Smooth muscle cell (in vitro differentiated cells): ENCODE measurements around the gene KRTAP4-7. TPM values are rescaled to one million over a fixed set of nuclear protein-coding genes. Genes with fewer than 3 reads are reported as not detected.
A peak's percentile ranks its signal among the peaks of the same experiment; 100 is the strongest.
"Not testable (repeated sequence)": the region's sequence is repeated elsewhere in the genome, so short reads cannot be mapped to it uniquely, and the experiment has no call there.

Experiments
- DNase-seq: peaks from one replicate; lab custom pipeline; 2025; ENCODE audit not compliant: unreplicated experiment; lab: John Stamatoyannopoulos, UW
- H2AFZ ChIP-seq: fragments of 200-600 bp; sonication (generic); 2 replicates; pipeline ENCODE4 v1.6.0; 2016; ENCODE audit warnings: antibody characterized with exemption, low read depth, mild to moderate bottlenecking
- H3F3A ChIP-seq: fragments of 200-600 bp; sonication (generic); 2 replicates; pipeline ENCODE4 v1.6.0; 2017; ENCODE audit warnings: antibody characterized with exemption, low read depth
- H3K27ac ChIP-seq: fragments of 200-600 bp; sonication (generic); 2 replicates; pipeline ENCODE4 v1.5.1; 2016; ENCODE audit warnings: low read depth, mild to moderate bottlenecking
- H3K27me3 ChIP-seq: fragments of 200-600 bp; sonication (generic); 2 replicates; pipeline ENCODE4 v1.6.1; 2016; ENCODE audit warnings: low read depth, mild to moderate bottlenecking
- H3K36me3 ChIP-seq: fragments of 200-600 bp; sonication (generic); 2 replicates; pipeline ENCODE4 v1.5.1; 2016; ENCODE audit warnings: low read depth
- H3K4me1 ChIP-seq: fragments of 200-600 bp; sonication (generic); 2 replicates; pipeline ENCODE4 v1.5.1; 2016; ENCODE audit warnings: low read depth
- H3K4me2 ChIP-seq: fragments of 200-600 bp; sonication (generic); 2 replicates; pipeline ENCODE4 v1.6.0; 2016; ENCODE audit warnings: mild to moderate bottlenecking
- H3K4me3 ChIP-seq: fragments of 200-600 bp; sonication (generic); 2 replicates; pipeline ENCODE4 v1.5.1; 2016; ENCODE audit warnings: mild to moderate bottlenecking
- H3K79me2 ChIP-seq: fragments of 200-600 bp; sonication (generic); 2 replicates; pipeline ENCODE4 v1.6.0; 2016; ENCODE audit warnings: low read depth, mild to moderate bottlenecking
- H3K9ac ChIP-seq: fragments of 200-600 bp; sonication (generic); 2 replicates; pipeline ENCODE4 v1.6.0; 2016; ENCODE audit warnings: low read depth
- H3K9me3 ChIP-seq: fragments of 200-600 bp; sonication (generic); replicated peaks from 2 replicates; pipeline ENCODE4 v1.5.1; 2016; ENCODE audit warnings: low read depth
- H4K20me1 ChIP-seq: fragments of 200-600 bp; sonication (generic); 2 replicates; pipeline ENCODE4 v1.6.0; 2016; ENCODE audit warnings: low read depth
- CTCF ChIP-seq: fragments of 200-600 bp; sonication (generic); IDR thresholded peaks from 2 replicates; pipeline ENCODE4 v1.5.1; 2017; ENCODE audit warnings: borderline replicate concordance, mild to moderate bottlenecking, antibody characterized with exemption; ENCODE audit not compliant: insufficient read depth, poor library complexity, severe bottlenecking
- WGBS: methylation state at CpG from one replicate; pipeline ENCODE4 v1.1.7; 2016; ENCODE audit warnings: low lambda C conversion rate; 5-methylcytosine and 5-hydroxymethylcytosine counted together
- polyA plus RNA-seq: library from polyadenylated mRNA; unstranded; fragments of >200 nt; fragmentation: Nextera tagmentation; extraction: Ambion mirVana; gene quantifications from 2 replicates; pipeline ENCODE4 v1.2.1, GENCODE V29; 2016
- total RNA-seq: library from RNA; depleted of rRNA; stranded (reverse); fragments of >200 nt; gene quantifications from 2 replicates; pipeline ENCODE4 v1.2.3, GENCODE V29; 2014

KRTAP4-7 gene
- total and polyA plus RNA-seq, 2 experiments from 2014 or later = not detected

DNA sequence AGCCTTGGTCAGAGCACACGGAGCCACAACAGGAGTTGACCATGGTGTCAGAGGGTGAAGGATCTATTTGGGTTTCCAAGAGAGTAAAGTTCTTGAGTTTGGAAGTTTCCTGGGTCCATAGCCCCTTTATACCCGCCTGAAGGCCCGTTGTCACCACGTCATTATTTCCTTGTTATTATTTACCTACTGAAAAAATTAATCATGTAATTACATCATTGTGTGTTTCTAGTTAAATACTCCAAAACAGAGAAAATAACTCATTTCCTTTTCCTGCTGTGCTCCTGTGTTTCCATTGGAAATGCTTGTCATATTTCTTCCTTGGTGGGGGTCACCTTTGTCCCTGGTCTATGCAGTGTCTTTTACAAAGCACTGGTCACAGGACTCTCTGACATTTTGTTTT lies 14.1 kb downstream of the KRTAP4-7 start, which contains the start of gene KRTAP4-8:
TSS of gene KRTAP4-8 (minus strand) at position 101 of the 400 bp plus-strand sequence. CDS start at position 43, 58 bp downstream.
- Histone ChIP-seq H3K4me1 (peaks cover 4% of the 10 kb centered on the region), H3K79me2 (no peaks in the 10 kb centered on the region), H3K27ac (peak within 1 kb of the TSS; percentile 62), H3K4me2 (peak within 1 kb of the TSS; percentile 61), H3K27me3 (no peaks in the 10 kb centered on the region), H2AFZ (no peak within 1 kb of the TSS), H3K9ac (no peak within 1 kb of the TSS), H3F3A (no peaks in the 10 kb centered on the region), H4K20me1 (no peaks in the 10 kb centered on the region), H3K9me3 (no peaks in the 10 kb centered on the region), H3K4me3 (no peak within 1 kb of the TSS), H3K36me3 (no peaks in the 10 kb centered on the region)
- WGBS = 85% methylated on average over 4 of the region's 4 CpGs
- no peak for DNase-seq
- no peak for TF ChIP-seq CTCF

DNA sequence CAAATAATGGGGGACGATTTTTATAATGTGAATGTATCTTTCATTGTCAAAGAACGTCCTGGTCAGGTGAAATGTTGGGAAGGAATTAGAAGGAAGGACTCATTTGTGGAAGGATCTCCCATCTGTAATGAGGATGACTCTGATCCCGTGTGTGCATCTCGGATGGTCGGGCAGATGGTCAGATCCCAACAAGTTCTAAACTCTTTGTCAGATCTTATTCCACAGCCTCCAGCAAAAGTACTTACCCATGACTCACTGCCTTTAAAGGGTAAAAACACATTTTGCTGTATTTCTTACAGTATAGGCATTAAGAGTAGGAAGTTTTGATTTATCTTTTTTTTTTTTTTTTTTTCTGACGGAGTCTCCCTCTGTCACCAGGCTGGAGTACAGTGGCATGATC lies 14.5 kb downstream of the KRTAP4-7 start:
- no peaks in the 10 kb centered on the region for H3K27me3 ChIP-seq
- H3K4me2 ChIP-seq = peak overlapping the region; percentile 61
- 72% methylated on average over 6 of the region's 6 CpGs for WGBS
- no peaks in the 10 kb centered on the region for H3K9me3 ChIP-seq
- H2AFZ ChIP-seq = no peak overlapping the region
- peaks cover 4% of the 10 kb centered on the region for H3K4me1 ChIP-seq
- H4K20me1 ChIP-seq = no peaks in the 10 kb centered on the region
- no peak overlapping the region for H3K4me3 ChIP-seq
- H3F3A ChIP-seq = no peaks in the 10 kb centered on the region
- peak overlapping the region; percentile 39 for H3K27ac ChIP-seq
- TF ChIP-seq CTCF = no peak
- H3K79me2 ChIP-seq = no peaks in the 10 kb centered on the region
- DNase-seq = no peak
- H3K36me3 ChIP-seq = no peaks in the 10 kb centered on the region
- no peak overlapping the region for H3K9ac ChIP-seq

DNA sequence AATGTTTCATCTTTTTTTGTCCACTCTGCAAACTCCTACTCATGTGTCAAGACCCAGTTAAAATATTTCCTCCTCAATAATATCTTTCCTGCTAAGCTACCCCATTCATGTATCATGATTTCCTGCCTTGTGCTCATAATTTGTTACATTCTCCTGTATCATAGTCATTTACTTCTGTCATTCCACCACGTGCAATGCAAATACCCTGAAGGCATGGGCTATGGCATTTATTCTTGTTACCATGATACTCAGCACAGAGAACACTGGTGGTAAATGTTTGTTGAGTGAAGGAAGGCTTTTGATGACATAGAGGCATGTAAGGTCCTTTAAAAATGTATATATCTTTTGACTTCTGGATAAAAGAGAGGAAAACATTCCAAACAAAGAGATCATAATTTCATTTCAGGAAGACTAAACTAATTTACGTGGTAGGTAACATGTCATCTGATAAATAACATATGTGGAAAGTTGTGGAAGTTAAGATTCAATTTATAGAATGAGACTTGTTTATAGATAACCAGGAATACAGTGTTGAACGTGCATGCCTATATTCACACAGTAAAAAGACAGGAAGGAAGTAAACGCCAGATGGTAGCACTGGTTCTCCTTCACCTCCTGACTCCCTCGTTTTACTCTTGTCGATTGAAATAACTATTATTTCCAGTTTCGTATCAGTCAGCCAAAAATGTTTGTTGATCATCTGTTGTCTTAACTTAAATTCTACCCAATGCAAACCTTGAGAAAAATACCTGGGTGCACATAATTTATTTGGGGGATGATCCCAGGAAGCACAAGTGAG lies 15.9 kb downstream of the KRTAP4-7 start:
- Histone ChIP-seq H3K27ac (peak overlapping the region; percentile 62), H3K4me2 (peak overlapping the region; percentile 61)
- not testable (repeated sequence) for H2AFZ ChIP-seq, H3K4me3 ChIP-seq, H3K4me1 ChIP-seq, H3F3A ChIP-seq, H3K27me3 ChIP-seq, H3K9me3 ChIP-seq, DNase-seq, H3K9ac ChIP-seq, H3K36me3 ChIP-seq, H4K20me1 ChIP-seq, H3K79me2 ChIP-seq
- WGBS = 79% methylated on average over 7 of the region's 7 CpGs

GRCh38 chr17:41101586-41102259 lies 17.8 kb downstream of the KRTAP4-7 start, which contains the start of gene KRTAP4-16:
TSS of gene KRTAP4-16 (minus strand) at chr17:41102209. CDS start at chr17:41102209, 0 bp downstream.
- H3K4me2 ChIP-seq = no peak within 1 kb of the TSS
- H3K27me3 ChIP-seq = no peaks in the 10 kb centered on the region
- no peaks in the 10 kb centered on the region for H4K20me1 ChIP-seq
- H3K9me3 ChIP-seq = no peaks in the 10 kb centered on the region
- H3K4me3 ChIP-seq = no peak within 1 kb of the TSS
- H3K79me2 ChIP-seq = no peaks in the 10 kb centered on the region
- no peak within 1 kb of the TSS for H3K27ac ChIP-seq
- no peaks in the 10 kb centered on the region for H3K36me3 ChIP-seq
- peaks cover 8% of the 10 kb centered on the region for H3K4me1 ChIP-seq
- WGBS = 73% methylated on average over 8 of the region's 10 CpGs
- no peaks in the 10 kb centered on the region for H3F3A ChIP-seq
- no peak for TF ChIP-seq CTCF
- H3K9ac ChIP-seq = no peak within 1 kb of the TSS
- no peak within 1 kb of the TSS for H2AFZ ChIP-seq
- DNase-seq = no peak
